GM21619 (cell line): ENCODE measurements around the gene FZR1.
"Not testable (repeated sequence)": the region's sequence is repeated elsewhere in the genome, so short reads cannot be mapped to it uniquely, and the experiment has no call there.

Experiments used
- ATAC-seq: cut with Tn5 transposase; IDR thresholded peaks from one replicate; pipeline ENCODE4 v1.9.1; 2021; ENCODE audit not compliant: unreplicated experiment

FZR1 gene

DNA sequence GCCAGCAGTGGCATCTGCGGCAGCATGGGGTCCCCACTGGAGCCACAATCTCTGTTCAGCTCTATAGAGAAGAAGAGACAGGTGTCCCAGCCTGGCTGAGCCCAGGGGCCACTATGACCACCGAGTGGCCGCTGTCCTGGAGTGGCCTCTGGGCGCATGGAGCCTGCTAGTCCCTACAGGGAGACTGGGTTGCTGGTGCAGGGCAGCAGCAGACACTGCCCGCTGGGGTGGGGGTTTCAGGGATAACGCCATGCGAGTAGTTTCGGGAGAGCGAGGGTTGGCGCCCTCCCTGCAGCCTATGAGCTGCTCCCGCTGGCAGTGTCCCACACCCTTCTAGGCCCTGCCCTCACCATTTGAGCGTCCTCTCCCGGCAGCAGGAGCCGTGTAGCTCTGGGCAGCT, 22.0 kb downstream of the FZR1 start:
- ATAC-seq: no peak

DNA sequence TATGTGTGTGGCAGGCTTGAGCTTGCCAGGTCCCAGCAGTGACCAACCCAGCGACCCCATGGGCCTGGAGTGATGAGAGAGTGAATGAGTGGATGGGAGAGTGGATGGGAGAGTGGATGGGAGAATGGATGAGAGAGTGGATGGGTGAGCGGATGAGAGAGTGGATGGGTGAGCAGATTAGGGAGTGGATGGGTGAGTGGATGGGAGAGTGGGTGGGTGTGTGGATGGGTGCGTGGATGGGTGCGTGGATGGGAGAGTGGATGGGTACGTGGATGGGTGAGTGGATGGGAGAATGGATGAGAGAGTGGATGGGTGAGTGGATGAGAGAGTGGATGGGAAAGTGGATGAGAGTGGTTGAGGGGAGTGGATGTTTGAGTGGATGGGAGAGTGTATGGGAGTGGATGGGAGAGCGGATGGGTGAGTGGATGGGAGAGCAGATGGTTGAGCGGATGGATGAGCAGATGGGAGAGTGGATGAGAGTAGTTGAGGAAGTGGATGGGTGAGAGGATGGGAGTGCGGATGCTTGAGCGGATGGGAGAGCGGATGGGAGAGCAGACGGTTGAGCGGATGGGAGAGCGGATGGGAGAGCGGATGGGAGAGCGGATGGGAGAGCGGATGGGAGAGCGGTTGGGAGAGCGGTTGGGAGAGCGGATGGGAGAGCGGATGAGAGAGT, 22.6 kb downstream of the FZR1 start:
- no peak for ATAC-seq

DNA sequence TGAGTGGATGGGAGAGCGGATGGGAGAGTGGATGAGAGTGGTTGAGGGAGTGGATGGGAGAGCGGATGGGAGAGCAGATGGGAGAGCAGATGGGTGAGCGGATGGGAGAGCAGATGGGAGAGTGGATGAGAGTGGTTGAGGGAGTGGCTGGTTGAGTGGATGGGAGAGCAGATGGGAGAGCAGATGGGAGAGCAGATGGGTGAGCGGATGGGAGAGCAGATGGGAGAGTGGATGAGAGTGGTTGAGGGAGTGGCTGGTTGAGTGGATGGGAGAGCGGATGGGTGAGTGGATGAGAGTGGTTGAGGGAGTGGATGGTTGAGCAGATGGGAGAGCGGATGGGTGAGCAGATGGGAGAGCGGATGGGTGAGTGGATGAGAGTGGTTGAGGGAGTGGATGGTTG, 23.2 kb downstream of the FZR1 start:
- not testable (repeated sequence) for ATAC-seq

DNA sequence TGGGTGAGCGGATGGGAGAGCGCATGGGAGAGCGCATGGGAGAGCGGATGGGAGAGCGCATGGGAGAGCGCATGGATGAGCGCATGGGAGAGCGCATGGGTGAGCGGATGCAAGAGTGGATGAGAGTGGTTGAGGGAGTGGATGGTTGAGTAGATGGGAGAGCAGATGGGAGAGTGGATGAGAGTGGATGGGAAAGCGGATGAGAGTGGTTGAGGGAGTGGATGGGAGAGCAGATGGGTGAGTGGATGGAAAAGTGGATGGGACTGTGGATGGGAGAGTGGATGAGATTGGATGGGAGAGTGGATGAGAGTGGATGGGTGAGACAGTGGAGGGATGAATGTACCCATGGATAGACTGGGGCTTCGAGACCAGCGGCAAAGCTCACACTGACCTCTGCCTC, 24.3 kb downstream of the FZR1 start:
- ATAC-seq: no peak

DNA sequence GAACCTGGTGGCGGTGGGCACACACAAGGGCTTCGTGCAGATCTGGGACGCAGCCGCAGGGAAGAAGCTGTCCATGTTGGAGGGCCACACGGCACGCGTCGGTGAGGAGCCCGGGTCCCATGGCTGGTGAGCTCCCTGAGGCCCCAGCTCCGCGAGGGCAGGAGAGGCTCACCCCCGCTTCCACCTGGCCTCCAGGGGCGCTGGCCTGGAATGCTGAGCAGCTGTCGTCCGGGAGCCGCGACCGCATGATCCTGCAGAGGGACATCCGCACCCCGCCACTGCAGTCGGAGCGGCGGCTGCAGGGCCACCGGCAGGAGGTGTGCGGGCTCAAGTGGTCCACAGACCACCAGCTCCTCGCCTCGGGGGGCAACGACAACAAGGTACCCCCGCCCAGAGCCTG, 25.6 kb downstream of the FZR1 start:
- ATAC-seq: no peak

DNA sequence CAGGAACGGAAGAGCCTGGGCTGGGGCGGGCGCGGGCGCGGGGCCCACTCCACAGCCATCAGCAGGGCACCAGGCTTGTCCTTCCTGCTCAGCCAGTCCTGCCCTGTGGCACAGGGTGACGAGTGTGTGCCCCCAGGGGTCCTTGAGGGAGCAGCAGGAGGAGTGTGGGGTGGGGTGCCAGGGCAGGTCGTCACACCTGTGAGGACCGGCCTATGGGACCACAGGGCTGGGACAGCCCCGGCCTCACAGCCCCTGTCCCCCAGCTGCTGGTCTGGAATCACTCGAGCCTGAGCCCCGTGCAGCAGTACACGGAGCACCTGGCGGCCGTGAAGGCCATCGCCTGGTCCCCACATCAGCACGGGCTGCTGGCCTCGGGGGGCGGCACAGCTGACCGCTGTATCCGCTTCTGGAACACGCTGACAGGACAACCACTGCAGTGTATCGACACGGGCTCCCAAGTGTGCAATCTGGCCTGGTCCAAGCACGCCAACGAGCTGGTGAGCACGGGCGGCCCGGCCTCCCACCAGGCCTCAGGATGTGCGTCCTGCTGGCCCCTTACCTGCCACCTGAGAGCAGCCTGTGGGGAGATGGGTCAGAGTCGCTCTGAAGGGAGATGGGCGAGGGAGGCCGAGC, 26.2 kb downstream of the FZR1 start:
- ATAC-seq: no peak

DNA sequence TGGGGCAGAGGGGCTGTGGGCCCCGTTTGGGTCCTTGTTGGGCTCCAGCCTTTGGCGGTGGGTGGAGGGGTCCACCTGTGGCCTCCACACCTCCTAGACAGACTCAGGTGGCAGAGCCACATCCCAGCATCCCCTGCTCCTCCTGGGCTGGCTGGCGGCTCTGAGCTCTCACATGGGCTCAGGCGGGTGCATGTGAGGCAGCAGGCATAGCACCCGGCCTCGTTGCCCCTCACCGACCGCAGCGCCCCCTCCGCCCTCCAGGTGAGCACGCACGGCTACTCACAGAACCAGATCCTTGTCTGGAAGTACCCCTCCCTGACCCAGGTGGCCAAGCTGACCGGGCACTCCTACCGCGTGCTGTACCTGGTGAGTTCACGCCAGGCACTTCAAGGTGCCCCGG, 26.9 kb downstream of the FZR1 start:
- ATAC-seq: no peak

DNA sequence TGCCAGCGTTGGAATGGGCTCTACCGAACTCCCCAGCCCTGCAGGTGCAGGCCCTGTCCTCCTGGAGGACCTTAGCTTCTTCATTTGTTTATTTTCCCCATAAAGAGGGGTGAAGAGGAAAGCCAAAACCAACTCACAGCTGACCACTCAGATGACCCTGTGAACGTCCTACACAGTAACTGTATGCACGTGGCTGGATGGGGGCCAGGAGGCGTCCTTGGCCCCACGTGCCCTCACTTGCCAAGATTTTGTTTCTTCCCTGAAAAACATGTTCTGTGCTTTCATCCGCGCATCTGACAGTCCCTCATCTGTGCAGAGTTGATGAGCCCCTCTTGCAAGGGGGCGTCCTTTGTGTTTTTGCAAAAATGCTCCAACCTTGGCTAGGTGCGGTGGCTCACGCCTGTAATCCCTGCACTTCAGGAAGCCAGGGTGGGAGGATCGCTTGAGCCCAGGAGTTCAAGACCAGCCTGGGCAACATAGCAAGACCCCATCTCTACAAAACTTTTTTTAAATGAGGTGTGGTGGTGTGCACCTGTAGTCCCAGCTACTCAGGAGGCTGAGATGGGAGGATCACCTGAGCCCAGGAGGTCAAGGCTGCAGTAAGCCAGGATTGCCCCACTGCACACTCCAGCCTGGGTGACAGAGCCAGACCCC, 27.6 kb downstream of the FZR1 start:
- ATAC-seq: no peak

DNA sequence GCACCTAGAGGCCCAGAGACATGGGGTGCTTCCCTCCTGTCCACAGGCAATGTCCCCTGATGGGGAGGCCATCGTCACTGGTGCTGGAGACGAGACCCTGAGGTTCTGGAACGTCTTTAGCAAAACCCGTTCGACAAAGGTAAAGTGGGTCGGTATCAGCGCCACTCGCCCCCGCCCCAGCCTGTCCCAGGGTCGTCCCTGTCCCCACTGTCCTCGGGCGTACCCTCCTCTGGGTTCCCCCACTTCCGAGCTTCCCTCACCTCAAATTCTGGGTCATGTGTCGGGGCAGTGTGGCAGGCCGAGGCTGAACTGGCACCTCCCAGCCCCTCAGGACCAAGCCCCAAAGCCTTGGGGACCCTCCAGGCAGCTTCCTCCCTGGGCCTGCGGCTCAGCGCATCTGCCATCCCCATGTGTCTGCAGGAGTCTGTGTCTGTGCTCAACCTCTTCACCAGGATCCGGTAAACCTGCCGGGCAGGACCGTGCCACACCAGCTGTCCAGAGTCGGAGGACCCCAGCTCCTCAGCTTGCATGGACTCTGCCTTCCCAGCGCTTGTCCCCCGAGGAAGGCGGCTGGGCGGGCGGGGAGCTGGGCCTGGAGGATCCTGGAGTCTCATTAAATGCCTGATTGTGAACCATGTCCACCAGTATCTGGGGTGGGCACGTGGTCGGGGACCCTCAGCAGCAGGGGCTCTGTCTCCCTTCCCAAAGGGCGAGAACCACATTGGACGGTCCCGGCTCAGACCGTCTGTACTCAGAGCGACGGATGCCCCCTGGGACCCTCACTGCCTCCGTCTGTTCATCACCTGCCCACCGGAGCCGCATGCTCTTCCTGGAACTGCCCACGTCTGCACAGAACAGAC, 28.5 kb downstream of the FZR1 start:
- no peak for ATAC-seq

DNA sequence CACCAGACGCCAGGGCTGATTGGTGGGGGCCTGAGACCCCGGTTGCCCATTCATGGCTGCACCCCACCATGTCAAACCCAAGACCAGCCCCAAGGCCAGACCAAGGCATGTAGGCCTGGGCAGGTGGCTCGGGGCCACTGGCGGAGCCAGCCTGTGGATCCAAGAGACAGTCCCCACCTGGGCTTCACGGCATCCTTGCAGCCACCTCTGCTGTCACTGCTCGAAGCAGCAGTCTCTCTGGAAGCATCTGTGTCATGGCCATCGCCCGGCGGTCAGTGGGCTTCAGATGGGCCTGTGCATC, 29.1 kb downstream of the FZR1 start:
- ATAC-seq: no peak

DNA sequence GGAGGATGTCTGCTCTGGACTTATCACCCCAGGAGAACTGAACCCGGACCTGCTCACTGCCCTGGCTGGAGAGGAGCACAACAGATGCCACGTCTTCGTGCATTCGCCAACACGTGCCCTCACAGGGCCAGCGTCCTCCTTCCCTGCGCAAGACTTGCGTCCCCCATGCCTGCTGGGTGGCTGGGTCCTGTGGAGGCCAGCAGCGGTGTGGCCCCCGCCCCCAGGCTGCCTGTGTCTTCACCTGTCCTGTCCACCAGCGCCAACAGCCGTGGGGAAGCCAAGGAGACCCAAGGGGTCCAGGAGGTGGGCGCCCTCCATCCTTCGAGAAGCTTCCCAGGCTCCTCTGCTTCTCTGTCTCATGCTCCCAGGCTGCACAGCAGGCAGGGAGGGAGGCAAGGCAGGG, 29.5 kb downstream of the FZR1 start:
- ATAC-seq: no peak

DNA sequence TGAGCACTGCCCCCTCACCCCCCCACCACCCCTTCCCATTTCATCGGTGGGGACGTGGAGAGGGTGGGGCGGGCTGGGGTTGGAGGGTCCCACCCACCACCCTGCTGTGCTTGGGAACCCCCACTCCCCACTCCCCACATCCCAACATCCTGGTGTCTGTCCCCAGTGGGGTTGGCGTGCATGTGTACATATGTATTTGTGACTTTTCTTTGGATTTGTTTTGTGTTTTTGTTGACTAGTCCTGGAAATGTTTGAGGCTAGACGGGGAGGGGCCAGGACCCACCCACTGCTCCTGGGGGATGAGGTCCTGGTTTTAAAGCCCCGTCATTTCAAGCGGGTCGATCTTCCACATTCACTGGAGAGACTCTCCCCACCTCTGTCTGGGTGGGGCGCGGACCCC, 29.9 kb downstream of the FZR1 start:
- ATAC-seq: no peak

DNA sequence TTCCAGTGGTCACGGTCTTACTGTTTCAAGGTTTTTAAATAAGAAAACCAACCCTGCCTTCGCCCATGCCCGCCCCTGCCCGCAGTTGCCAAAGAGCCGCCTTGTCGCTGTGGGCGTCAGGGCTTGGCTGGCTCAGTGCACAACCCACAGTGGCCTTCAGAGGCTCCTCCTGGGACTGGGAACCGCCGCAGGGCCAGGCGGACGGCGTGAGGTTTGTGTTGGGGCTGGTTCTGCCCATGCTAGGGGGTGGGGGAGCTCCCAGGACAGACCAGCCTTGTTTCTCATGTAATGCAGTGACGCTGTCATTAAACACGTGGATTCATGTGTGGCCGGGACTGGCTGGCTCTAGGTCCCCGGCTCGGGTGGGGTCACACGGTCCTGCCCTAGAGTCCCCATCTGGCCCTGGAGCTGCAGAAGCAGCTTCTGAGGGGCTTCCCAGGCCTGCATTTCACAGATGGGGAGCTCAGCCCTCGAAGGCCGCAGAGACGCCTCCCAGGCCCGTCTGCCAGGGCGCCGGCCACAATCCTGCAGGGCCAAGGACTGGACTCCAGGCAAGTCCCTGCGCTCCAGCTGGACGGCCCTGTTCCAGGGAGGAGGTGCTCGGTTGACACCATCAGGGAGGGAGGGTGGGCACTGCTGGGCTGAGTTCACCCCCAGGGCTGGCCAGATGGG, 30.5 kb downstream of the FZR1 start:
- ATAC-seq: no peak

DNA sequence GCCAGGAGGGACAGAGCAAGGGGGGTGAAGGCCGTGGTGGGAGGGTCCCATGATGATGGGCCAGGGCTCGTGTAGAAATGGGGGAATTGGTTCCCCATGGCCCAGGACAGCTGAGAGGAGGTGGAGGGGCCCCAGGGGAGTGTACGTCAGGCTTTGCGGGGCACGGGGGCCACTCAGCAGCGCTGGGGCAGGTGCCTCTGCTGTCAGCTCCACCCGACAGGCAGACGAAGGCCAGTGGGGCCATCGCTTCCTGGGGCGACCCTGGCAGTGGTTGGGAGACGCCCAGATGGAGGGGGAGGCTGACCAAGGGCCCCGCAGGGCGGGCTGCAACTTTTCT, 31.0 kb downstream of the FZR1 start:
- no peak for ATAC-seq

DNA sequence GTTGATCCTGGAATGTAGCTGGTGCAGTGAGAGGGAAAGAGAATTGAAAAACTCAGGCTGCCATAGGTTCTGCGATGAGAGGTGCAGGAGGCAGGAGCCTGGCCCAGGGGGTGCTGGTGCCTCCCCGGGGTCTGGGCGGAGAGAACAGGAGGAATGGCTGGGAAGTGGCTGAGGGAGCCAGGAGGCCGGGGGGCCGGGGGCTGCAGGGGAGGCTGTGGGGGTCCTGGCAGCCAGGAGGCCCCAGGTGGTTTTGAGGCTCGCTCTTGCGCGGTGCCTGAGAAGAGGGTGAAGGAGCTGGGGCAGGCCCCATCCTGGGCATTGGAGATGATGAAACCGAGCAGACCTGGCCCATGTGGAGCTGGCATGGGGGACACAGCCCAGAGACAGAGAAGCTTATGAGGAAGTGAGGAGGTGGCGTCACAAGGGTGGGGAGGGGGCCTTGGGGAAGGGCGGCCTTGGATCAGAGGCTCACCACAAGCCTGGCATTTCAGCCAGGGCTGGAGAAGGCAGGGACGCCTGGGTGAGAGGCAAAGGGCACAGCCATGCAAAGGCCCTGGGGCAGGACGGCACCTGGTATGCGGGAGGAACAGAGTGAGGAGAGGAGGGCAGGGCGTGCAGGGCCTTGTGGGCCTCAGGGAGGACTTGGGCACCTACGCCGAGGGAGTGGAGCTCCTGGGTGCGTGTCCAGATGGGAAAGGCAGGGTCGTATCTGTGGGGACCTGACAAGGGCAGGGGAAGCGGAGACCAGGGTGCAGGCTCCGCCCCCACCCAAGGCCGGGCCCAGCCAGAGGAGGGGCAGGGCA, 31.5 kb downstream of the FZR1 start:
- ATAC-seq: no peak

DNA sequence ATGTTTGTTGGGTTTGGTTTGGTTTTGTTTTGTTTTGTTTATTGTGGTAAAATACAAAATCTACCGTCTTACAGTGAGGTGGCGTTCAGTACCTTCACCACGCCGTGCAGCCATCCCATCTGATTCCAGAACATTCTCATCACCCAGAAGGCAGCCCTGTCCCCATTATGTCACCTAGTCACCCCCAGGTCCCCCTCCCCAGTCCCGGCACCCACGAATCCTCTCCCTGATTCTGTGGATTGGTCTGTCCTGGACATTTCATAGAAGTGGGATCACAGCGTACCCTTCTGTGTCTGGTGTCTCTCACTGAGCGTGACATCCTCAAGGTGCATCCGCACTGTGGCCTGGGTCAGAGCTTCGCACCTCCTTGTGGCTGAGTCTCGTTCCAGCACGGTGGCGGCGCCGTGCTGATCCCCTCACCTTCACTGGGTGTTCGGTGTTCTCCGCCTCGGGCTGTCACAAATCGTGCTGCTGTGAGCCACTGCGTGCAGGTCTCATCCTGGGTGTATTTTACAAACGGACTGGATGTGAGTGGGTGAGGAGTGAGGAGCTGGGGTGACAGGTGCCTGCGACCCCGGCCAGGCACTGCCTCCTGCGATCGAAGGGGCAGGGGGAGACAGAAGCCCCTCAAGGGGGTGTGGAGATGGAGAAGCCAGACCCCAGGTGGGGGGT, 32.3 kb downstream of the FZR1 start:
- no peak for ATAC-seq

DNA sequence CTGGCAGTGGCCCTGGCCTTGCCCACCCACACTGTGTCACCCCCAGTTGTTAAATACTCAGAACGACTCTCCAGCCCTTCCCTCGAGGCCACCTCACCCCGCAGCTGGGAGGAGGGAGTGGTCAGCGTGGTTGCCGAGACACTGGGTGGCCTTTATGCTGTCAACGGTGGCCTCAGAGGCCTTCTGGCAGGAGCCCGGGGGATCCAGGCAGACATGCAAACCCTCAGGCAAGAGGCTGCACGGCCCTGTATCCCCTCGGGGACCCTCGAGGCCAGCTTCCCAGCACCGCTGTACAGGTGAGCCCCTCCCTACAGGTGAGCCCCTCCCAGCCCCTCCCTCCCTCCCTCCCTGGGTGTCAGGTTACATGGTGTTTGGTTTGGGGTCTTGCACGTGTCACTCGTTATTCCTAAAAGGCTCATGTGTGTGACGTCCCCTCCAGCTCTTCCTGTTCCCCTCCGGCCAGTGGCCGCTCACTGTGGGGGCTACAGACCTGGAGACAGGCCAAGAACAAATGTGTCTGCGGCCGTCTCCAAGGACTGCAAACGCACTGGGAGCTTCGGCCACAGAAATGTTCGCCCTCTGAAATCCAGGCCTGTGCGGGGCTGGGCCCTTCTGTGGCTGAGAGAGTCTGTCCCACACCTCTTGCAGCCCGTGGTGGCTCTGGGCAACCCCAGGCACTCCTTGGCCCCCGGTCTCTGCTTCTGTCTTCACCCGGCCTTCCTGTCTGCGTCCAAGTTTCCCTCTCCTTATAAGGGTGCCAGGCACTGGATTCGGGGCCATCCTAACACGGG, 33.0 kb downstream of the FZR1 start, which contains the start of gene TEKTIP1:
TSS of gene TEKTIP1 (plus strand) at position 210 of the 791 bp plus-strand sequence. CDS start at position 214, 4 bp downstream.
- no peak for ATAC-seq

DNA sequence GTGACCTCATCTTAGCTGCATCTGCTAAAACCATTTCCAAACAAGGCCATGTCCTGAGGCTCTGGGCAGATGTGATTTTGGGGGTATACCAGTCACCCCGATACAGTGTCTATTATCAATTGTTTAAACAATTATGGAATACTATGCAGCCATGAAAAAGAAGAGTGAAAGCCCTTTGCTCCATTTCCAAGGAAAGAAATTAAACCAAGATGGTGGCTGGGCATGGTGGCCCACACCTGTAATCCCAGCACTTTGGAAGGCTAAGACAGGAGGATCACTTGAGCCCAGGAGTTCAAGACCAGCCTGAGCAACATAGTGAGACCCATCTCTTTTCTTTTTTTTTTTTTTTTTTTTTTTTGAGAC, 33.6 kb downstream of the FZR1 start:
- no peak for ATAC-seq
